Spinal cord (tissue), 10 donors: Measurements from ENCODE around the gene C1orf216. TPM values are rescaled to one million over a fixed set of nuclear protein-coding genes. Genes with fewer than 3 reads are reported as not detected.
"Not testable (repeated sequence)": the region's sequence is repeated elsewhere in the genome, so short reads cannot be mapped to it uniquely, and the experiment has no call there.

Experiments used
- DNase-seq, 6 donors: peaks; one replicate each; pipeline versions ENCODE4 v3.0.0 to v3.0.0-alpha.2; 2013 to 2015; ENCODE audit warnings: low spot score in 6 of 6, low read depth in 4 of 6
- H3K27ac ChIP-seq: one replicate; pipeline ENCODE4 v1.5.1; 2013; ENCODE audit warnings: low read depth, low read length, control low read depth
- H3K27me3 ChIP-seq: one replicate; pipeline ENCODE4 v1.6.1; 2013; ENCODE audit warnings: low read length; ENCODE audit not compliant: control insufficient read depth, insufficient read depth
- H3K36me3 ChIP-seq: one replicate; pipeline ENCODE4 v1.6.1; 2013; ENCODE audit warnings: low read length; ENCODE audit not compliant: control insufficient read depth, insufficient read depth
- H3K4me1 ChIP-seq: one replicate; pipeline ENCODE4 v1.6.1; 2013; ENCODE audit warnings: low read length; ENCODE audit not compliant: control insufficient read depth, insufficient read depth
- H3K4me3 ChIP-seq: one replicate; pipeline ENCODE4 v1.5.1; 2013; ENCODE audit warnings: low read depth, low read length, control low read depth
- H3K9me3 ChIP-seq: one replicate; pipeline ENCODE4 v1.6.1; 2013; ENCODE audit warnings: low read length; ENCODE audit not compliant: control insufficient read depth, insufficient read depth
- WGBS: methylation state at CpG from one replicate; pipeline ENCODE4 v1.1.5; 2013; ENCODE audit warnings: missing lambda C conversion rate; ENCODE audit not compliant: insufficient coverage; 5-methylcytosine and 5-hydroxymethylcytosine counted together
- polyA plus RNA-seq, 2 donors: library from polyadenylated mRNA; unstranded; fragments of 120-200 nt; gene quantifications; one replicate each; pipeline ENCODE4 v1.2.1, GENCODE V29; 2013; ENCODE audit not compliant: insufficient read length in 2 of 2
- total RNA-seq, 2 donors: library from RNA; depleted of rRNA in 1 of 2; stranded (reverse); fragments of 120-200 nt in 1 of 2; fragments of >200 nt in 1 of 2; gene quantifications; one replicate each; pipeline versions ENCODE4 v1.2.3 to v1.2.4, GENCODE V29; 2013 to 2014
- donor health status: healthy.

C1orf216 gene
- total and polyA plus RNA-seq, 4 donors, result 24.0 to 67.0 (median 56.1) TPM

- H3K27me3 ChIP-seq, result no peaks in the 10 kb centered on the region
- no peaks in the 10 kb centered on the region for H3K9me3 ChIP-seq
- 84% methylated on average over 2 of the region's 4 CpGs for WGBS
- no peak overlapping the region for H3K27ac ChIP-seq
- H3K4me3 ChIP-seq, result no peak overlapping the region
- peaks cover 21% of the 10 kb centered on the region for H3K4me1 ChIP-seq
- H3K36me3 ChIP-seq, result no peaks in the 10 kb centered on the region
- DNase-seq, result peak in 1 of 6 donors; percentile 69
Observed at GRCh38 chr1:35727434-35728040, 8.9 kb upstream of the C1orf216 start.

GRCh38 chr1:35726450-35727433 is 8.1 kb upstream of the C1orf216 start:
- H3K27me3 ChIP-seq, result no peaks in the 10 kb centered on the region
- DNase-seq, result peak in 5 of 6 donors; percentile 57 to 95 (median 72)
- no peak overlapping the region for H3K4me3 ChIP-seq
- WGBS, result 54% methylated on average over 5 of the region's 11 CpGs
- no peaks in the 10 kb centered on the region for H3K9me3 ChIP-seq
- H3K27ac ChIP-seq, result no peak overlapping the region
- H3K4me1 ChIP-seq, result peaks cover 21% of the 10 kb centered on the region
- H3K36me3 ChIP-seq, result no peaks in the 10 kb centered on the region

DNA sequence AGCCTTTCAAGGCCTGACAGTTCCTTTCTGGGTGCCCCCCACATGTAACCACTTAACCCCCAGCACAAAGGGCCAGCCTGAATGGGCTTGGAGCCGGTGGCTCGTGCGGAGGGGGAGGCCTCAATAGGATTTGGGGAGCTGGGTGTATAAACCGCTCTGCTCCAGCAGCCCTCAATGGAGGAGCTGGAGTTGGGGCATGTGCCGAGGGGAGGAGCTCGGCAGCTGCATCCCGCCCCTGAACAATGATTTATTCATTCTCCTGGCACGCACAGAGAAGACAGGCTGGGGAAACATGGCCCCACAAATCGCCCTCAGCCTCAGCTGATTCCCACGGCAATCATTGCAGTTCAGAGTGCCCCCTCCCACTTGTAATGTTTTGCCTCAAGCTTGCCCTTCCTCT is 6.9 kb upstream of the C1orf216 start:
- 12% methylated on average over 4 of the region's 10 CpGs for WGBS
- Histone ChIP-seq H3K4me1 (peaks cover 21% of the 10 kb centered on the region), H3K4me3 (no peak overlapping the region), H3K27me3 (no peaks in the 10 kb centered on the region), H3K27ac (no peak overlapping the region), H3K36me3 (no peaks in the 10 kb centered on the region), H3K9me3 (no peaks in the 10 kb centered on the region)
- DNase-seq, result peak in 4 of 6 donors; percentile 21 to 82 (median 56)

- 18% methylated on average over 3 of the region's 10 CpGs for WGBS
- peak in 3 of 6 donors; percentile 12 to 77 (median 73) for DNase-seq
- Histone ChIP-seq H3K36me3 (peaks cover 18% of the 10 kb centered on the region), H3K9me3 (no peaks in the 10 kb centered on the region), H3K27me3 (no peaks in the 10 kb centered on the region), H3K4me3 (peak overlapping the region; percentile 68), H3K27ac (peak overlapping the region; percentile 69), H3K4me1 (peaks cover 30% of the 10 kb centered on the region)
Observed at GRCh38 chr1:35717911-35718476, 690 bp downstream of the C1orf216 start.

- H3K36me3 ChIP-seq, result peaks cover 22% of the 10 kb centered on the region
- peak in 5 of 6 donors; percentile 36 to 91 (median 54) for DNase-seq
- no peak overlapping the region for H3K4me3 ChIP-seq
- H3K4me1 ChIP-seq, result peaks cover 30% of the 10 kb centered on the region
- no peaks in the 10 kb centered on the region for H3K9me3 ChIP-seq
- H3K27ac ChIP-seq, result no peak overlapping the region
- no peaks in the 10 kb centered on the region for H3K27me3 ChIP-seq
- WGBS, result 32% methylated on average over 15 of the region's 15 CpGs
Observed at GRCh38 chr1:35715568-35716002, 3.1 kb downstream of the C1orf216 start.

DNA sequence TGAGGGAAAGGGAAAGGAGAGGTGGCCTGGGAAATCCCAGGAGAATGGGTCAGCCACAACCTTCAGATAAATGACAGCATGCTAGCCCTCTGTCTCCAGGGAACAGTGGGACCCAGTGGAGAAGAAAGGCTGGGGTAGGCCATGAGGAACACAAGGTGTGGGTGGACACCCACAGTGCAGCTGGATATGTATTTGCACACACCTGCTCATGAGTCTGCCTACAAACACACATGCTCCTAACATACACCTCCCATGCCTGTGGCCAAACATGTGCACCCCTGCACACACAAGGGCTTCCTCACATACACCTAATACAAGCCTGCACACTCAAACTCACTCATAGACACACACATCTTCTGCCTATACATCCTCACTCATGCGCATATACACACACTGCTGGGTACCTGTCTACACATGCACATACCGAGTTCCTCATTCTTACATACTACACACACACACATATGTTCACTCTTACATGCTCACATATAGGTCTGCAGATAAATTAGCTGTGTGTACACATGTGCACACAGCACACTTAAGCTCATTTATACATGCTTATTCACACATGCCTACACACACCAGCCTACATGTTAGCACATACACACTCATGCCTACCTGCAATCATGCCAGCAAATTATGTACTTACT is 3.6 kb downstream of the C1orf216 start:
- H3K27ac ChIP-seq, result no peak overlapping the region
- DNase-seq, result no peak
- no peak overlapping the region for H3K4me3 ChIP-seq
- H3K27me3 ChIP-seq, result no peaks in the 10 kb centered on the region
- 78% methylated on average over 2 of the region's 2 CpGs for WGBS
- H3K36me3 ChIP-seq, result peaks cover 22% of the 10 kb centered on the region
- no peaks in the 10 kb centered on the region for H3K9me3 ChIP-seq
- H3K4me1 ChIP-seq, result peaks cover 30% of the 10 kb centered on the region

DNA sequence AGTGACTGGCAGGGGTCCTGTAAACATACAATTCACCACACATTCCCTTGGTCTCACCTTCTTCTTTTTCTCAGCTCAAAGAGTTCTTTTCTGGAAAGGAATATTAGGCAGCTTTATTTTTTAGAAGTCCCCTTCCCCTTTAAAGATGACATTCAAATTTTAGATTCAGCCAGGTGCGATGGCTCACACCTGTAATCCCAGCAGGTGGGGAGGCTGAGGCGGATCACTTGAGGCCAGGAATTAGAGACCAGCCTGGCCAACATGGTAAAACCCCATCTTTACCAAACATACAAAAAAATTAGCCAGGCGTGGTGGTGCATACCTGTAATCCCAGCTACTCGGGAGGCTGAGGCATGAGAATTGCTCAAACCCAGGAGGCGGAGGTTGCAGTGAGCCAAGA is 7.6 kb downstream of the C1orf216 start:
- peaks cover 22% of the 10 kb centered on the region for H3K36me3 ChIP-seq
- DNase-seq, result not testable (repeated sequence)

DNA sequence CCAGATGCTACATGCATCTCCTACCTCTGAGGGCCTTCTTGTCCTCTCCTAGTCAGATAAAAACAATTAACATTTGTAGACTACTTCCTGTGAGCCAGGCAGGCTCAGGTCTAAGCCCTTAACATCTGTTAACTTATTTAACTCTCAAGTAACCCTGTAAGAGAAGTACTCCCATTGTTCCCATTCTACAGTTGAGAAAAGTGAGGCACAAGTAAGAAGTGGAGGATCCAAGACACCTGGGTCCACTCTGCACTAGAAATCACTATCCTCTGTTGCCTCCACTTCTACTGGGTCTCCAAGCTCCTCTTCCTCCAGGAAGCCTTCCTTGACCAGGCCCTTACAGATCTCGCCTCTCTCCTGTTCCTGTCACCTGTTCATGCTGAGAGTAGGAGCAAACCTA is 9.7 kb downstream of the C1orf216 start:
- H3K36me3 ChIP-seq, result peaks cover 7% of the 10 kb centered on the region
- no peaks in the 10 kb centered on the region for H3K9me3 ChIP-seq
- H3K27ac ChIP-seq, result no peak overlapping the region
- no peaks in the 10 kb centered on the region for H3K27me3 ChIP-seq
- no peak overlapping the region for H3K4me3 ChIP-seq
- peaks cover 16% of the 10 kb centered on the region for H3K4me1 ChIP-seq
- WGBS, result no CpG with 5 or more reads among the region's 1 CpG
- DNase-seq, result no peak

More for the DNA sequence above, 7.6 kb downstream of the C1orf216 start:
- H3K9me3 ChIP-seq, H3K27ac ChIP-seq, H3K4me3 ChIP-seq, H3K27me3 ChIP-seq: not testable (repeated sequence)
- WGBS, result 93% methylated on average over 3 of the region's 5 CpGs
- H3K4me1 ChIP-seq, result peaks cover 29% of the 10 kb centered on the region

DNA sequence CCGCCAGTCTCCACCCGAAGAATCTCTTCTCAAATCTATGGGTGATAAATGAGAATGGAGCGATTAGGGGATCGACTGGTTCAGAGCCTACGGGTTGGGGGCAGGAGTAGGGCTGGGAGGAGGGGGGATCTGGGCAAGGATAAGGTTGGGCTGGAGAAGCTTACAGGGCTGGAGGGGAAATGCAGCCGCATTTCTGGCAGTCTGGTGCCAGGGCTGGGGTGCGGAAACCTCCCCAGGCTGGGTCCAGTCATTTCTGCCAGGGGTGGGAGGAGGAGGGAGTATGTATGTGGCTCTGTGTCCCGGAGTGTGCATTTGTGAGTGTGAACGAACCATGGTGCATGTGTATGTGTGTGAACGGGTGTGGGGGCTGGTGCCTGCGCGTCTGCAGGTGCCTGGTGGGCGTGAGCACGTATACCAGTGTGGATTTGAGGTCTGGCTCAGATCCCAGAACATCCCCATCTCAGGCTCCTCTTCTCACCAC is 10.2 kb downstream of the C1orf216 start:
- peak overlapping the region; percentile 47 for H3K4me3 ChIP-seq
- 3% methylated on average over 6 of the region's 14 CpGs for WGBS

More for the DNA sequence above, 10.2 kb downstream of the C1orf216 start:
- DNase-seq, result peak in 2 of 6 donors; percentile 71 to 88
- Histone ChIP-seq H3K36me3 (peaks cover 7% of the 10 kb centered on the region), H3K4me1 (peaks cover 16% of the 10 kb centered on the region), H3K27me3 (no peaks in the 10 kb centered on the region), H3K9me3 (no peaks in the 10 kb centered on the region), H3K27ac (no peak overlapping the region)
